DND-41 (cell line): ENCODE data around the gene CELSR3.

Experiments used
- ATAC-seq: fragments of 200-7000 bp; cut with Tn5 transposase; 3 replicates; pipeline ENCODE4 v1.9.1; 2021; ENCODE audit warnings: low read depth; ENCODE audit not compliant: insufficient read depth
- DNase-seq: peaks from one replicate; pipeline ENCODE4 v3.0.0-alpha.2; 2020
- H2AFZ ChIP-seq: 2 replicates; pipeline ENCODE4 v1.6.0; 2012; ENCODE audit warnings: low read depth, low read length
- H3K27ac ChIP-seq: 2 replicates; pipeline ENCODE4 v1.5.1; 2012; ENCODE audit warnings: low read length, inconsistent platforms
- H3K27me3 ChIP-seq: fragments of 200-600 bp; sonication (generic); 2 replicates; pipeline ENCODE4 v1.6.0; 2012; ENCODE audit warnings: low read length, mild to moderate bottlenecking, inconsistent platforms; ENCODE audit not compliant: insufficient read depth, poor library complexity
- H3K36me3 ChIP-seq: 2 replicates; pipeline ENCODE4 v1.5.1; 2012; ENCODE audit warnings: low read length, inconsistent platforms; ENCODE audit not compliant: insufficient read depth
- H3K4me1 ChIP-seq: 2 replicates; pipeline ENCODE4 v1.5.1; 2012; ENCODE audit warnings: mild to moderate bottlenecking, low read length; ENCODE audit not compliant: insufficient read depth
- H3K4me2 ChIP-seq: 2 replicates; pipeline ENCODE4 v1.6.0; 2012; ENCODE audit warnings: mild to moderate bottlenecking, moderate library complexity, low read length, inconsistent platforms; ENCODE audit not compliant: insufficient read depth
- H3K4me3 ChIP-seq, 2 experiments: fragments of 200-600 bp in 1 of 2; shearing (Covaris generic) in 1 of 2; 2 replicates each; pipeline ENCODE4 v1.5.1; 2012 to 2016; ENCODE audit warnings: inconsistent platforms in 2 of 2, low read length in 2 of 2, mild to moderate bottlenecking in 2 of 2, low read depth in 1 of 2, moderate library complexity in 1 of 2
- H3K79me2 ChIP-seq: 2 replicates; pipeline ENCODE4 v1.6.0; 2012; ENCODE audit warnings: low read length, inconsistent platforms; ENCODE audit not compliant: insufficient read depth
- H3K9ac ChIP-seq: 2 replicates; pipeline ENCODE4 v1.6.0; 2012; ENCODE audit warnings: low read depth, mild to moderate bottlenecking, inconsistent platforms, low read length, moderate library complexity
- H3K9me3 ChIP-seq: 2 replicates; pipeline ENCODE4 v1.5.1; 2012; ENCODE audit warnings: low read length, moderate library complexity, mild to moderate bottlenecking, inconsistent platforms; ENCODE audit not compliant: insufficient read depth, severe bottlenecking
- H4K20me1 ChIP-seq: 2 replicates; pipeline ENCODE4 v1.6.0; 2012; ENCODE audit warnings: low read length; ENCODE audit not compliant: insufficient read depth
- EZH2 ChIP-seq: IDR thresholded peaks from 3 replicates; pipeline ENCODE4 v1.6.1; 2012; ENCODE audit warnings: borderline replicate concordance, low read depth, mild to moderate bottlenecking, moderate library complexity, low read length, inconsistent platforms; ENCODE audit not compliant: severe bottlenecking
- TF ChIP-seq, protein P1 (sequence below): IDR thresholded peaks from 2 replicates; pipeline ENCODE4 v1.5.1; 2012; ENCODE audit warnings: borderline replicate concordance, low read length, moderate library complexity, mild to moderate bottlenecking; ENCODE audit not compliant: poor library complexity, severe bottlenecking; ENCODE audit errors: extremely low read depth

Gene CELSR3

DNA sequence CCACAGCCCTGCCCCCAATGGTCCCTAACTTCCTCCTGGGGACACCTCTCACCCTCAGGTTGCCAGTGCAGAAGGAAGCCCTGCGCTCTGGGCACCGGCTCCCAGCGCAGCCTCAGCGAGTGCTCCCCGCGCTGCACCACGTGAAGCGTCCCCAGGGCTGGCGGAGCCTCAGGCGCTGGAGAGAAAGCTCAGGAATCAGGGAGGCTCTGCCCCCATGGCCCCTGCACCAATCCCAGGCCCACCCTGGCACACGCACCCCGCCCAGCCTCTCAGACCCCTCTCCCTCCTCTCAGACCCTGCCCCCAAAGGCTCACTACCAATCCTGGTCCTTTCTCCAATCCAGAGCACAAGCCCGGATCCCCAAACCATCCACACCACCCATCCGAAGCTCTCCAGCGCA is 74.5 kb downstream of the CELSR3 start:
- Histone ChIP-seq H3K4me2 (no peak overlapping the region), H4K20me1 (peaks cover 10% of the 10 kb centered on the region; the same call in 1 of the 2 replicates), H3K4me1 (no peaks in the 10 kb centered on the region), H3K36me3 (no peaks in the 10 kb centered on the region), H3K27me3 (no peaks in the 10 kb centered on the region), H3K9me3 (no peaks in the 10 kb centered on the region), H2AFZ (no peak overlapping the region), H3K27ac (no peak overlapping the region), H3K4me3 (no peak overlapping the region), H3K9ac (no peak overlapping the region), H3K79me2 (no peaks in the 10 kb centered on the region)
- no peak for TF ChIP-seq EZH2
- TF ChIP-seq, protein P1, sequence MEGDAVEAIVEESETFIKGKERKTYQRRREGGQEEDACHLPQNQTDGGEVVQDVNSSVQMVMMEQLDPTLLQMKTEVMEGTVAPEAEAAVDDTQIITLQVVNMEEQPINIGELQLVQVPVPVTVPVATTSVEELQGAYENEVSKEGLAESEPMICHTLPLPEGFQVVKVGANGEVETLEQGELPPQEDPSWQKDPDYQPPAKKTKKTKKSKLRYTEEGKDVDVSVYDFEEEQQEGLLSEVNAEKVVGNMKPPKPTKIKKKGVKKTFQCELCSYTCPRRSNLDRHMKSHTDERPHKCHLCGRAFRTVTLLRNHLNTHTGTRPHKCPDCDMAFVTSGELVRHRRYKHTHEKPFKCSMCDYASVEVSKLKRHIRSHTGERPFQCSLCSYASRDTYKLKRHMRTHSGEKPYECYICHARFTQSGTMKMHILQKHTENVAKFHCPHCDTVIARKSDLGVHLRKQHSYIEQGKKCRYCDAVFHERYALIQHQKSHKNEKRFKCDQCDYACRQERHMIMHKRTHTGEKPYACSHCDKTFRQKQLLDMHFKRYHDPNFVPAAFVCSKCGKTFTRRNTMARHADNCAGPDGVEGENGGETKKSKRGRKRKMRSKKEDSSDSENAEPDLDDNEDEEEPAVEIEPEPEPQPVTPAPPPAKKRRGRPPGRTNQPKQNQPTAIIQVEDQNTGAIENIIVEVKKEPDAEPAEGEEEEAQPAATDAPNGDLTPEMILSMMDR = no peak
- ATAC-seq (no peak), DNase-seq (no peak)

DNA sequence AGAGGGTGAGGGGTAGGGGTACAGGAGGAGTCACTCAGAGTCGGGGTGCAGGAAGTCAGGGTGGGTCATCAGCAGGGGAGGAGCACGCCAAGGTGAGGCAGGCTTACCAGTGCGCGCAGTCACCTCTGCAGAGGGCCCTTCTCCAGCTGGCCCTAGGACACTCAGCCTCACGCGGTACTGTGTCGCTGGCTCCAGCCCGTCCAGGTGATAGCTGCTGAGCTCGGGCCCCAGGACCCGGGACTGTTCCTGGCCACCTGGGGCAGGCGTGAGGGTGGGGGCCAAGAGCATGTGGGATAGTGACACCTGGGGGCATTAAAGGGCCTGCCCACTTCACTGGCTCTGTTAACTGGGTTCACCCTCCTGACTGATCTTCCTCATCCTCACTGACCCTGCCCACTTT is 75.0 kb downstream of the CELSR3 start:
- DNase-seq = no peak
- Histone ChIP-seq H3K4me1 (no peaks in the 10 kb centered on the region), H2AFZ (no peak overlapping the region), H3K9ac (no peak overlapping the region), H3K27me3 (no peaks in the 10 kb centered on the region), H3K4me2 (no peak overlapping the region), H3K27ac (no peak overlapping the region), H3K4me3 (no peak overlapping the region), H3K79me2 (no peaks in the 10 kb centered on the region), H3K9me3 (no peaks in the 10 kb centered on the region), H3K36me3 (no peaks in the 10 kb centered on the region), H4K20me1 (peaks cover 8% of the 10 kb centered on the region; the same call in 1 of the 2 replicates)
- no peak for TF ChIP-seq EZH2
- TF ChIP-seq, protein P1 = no peak
- ATAC-seq = no peak
